Activated T-cell treated with anti-CD3 and anti-CD28 coated beads for 48 hours (primary cell): ENCODE results near the gene ARHGEF1.
"Not testable (repeated sequence)": the region's sequence is repeated elsewhere in the genome, so short reads cannot be mapped to it uniquely, and the experiment has no call there.

Experiments used
- DNase-seq: peaks from one replicate; pipeline ENCODE4 v3.0.0-alpha.2; 2020; ENCODE audit warnings: low read depth

ARHGEF1 gene

GRCh38 chr19:41930926-41931592, 48.1 kb downstream of the ARHGEF1 start:
- no peak for DNase-seq

DNA sequence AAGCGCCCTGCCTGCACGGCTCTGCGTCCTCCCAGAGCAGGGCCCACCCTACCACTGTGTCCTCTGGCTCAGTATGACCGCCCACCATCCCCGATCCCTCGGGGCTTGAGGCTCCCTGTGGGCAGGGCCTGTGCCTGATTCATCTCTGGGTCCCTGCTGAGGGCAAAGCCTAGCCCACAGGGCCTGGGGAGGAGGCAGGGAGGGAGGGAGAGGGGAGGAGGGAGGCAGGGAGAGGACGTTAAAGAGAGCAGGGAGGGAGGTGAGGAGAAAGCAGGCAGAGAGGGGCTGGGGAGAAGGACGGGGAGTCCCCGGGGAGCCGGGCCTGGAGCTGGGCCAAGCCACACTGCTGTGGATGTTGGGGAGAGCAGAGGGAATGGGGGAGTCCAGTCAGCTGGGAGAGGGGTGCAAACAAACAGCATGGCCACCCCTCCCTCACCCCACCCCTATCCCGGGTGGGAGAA, 49.3 kb downstream of the ARHGEF1 start:
- DNase-seq = no peak

DNA sequence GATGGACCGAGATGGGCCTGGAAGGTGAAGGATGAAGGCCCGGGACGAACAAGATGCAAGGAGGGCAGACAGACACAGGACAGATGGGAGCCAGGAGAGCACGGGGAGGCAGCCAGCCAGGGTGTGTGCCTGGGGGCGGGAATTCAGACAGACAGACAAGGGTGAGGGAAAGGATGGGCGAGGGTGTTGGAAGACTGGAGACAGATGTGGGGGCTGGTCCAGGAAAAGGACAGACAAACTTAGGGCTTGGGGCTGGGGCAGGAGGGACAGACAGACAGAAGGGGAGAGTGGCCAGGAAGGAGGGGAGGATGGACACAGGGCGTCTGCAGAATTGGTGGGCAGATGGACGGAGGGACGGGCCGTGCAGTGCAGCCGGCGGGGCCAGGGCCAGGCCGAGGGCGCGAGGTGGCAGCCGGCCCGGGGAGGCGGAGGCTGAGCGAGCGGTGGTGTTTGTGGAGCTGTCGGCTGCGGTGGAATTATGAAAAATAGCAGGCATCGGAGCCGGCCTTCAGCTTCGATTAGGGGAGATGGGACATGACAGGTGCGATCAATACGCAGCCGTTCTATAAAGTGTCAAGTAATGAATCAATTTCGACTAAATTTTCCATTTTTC, 49.8 kb downstream of the ARHGEF1 start:
- no peak for DNase-seq

DNA sequence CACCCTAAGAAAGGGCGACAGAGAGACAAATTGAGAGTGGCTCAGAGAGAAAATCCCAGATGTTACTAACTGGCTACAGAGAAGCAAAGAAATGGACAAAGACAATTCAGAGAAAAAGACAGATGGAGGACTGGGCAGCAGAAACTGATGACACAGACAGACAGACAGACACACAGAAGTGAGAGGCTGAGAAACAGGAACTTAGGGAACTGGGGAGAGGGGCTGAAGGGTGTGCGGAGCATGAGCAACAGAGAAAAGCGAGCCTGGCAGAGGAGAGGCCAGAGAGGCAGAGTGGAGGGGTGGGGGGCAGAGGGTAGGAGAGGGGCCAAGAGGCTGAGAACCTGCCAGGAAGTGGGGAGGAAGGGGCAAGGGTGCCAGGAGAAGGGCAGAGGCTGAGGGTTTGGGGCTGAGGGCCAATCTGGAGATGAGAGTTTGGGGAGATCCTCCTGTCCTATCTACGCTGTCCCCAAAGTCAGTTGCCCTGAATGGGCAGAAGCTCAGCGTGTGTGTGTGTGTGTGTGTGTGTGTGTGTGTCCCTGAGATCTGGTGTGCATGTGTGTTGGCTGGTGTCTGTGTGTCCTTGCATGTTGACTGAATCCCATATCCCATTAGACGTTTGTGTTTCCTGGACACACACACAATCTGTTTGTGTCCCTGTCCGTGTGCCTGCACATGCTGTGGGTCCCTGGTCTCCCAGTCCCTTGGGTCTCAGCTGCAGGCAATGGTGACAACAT, 50.9 kb downstream of the ARHGEF1 start:
- DNase-seq = no peak

DNA sequence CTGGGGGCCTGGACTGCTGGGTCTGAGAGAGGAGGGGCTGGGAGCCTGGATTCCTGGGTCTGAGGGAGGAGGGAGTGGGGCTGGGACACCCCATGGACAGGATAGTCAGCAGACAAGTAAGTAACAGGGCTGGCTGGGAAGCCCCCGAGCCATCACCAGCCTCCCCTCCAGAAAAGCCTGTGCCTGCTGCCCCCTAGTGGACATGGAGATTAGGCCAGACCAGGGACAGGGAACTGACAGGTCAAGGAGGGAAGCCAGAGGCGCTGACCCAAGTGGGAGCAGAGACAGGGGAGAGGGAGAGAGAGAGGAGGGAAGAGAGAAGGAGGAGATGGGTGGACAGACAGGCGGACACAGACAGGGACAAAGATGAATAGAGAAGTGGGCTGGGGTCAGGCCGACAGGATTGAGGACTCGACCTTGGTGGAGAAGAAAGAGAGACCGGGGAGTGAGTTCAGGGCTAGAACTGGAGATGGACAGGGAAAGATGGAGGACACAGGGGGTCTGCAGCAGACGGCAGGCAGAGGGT, 51.9 kb downstream of the ARHGEF1 start:
- peak; percentile 67 for DNase-seq

GRCh38 chr19:41935760-41936415, 52.9 kb downstream of the ARHGEF1 start:
- DNase-seq = no peak

DNA sequence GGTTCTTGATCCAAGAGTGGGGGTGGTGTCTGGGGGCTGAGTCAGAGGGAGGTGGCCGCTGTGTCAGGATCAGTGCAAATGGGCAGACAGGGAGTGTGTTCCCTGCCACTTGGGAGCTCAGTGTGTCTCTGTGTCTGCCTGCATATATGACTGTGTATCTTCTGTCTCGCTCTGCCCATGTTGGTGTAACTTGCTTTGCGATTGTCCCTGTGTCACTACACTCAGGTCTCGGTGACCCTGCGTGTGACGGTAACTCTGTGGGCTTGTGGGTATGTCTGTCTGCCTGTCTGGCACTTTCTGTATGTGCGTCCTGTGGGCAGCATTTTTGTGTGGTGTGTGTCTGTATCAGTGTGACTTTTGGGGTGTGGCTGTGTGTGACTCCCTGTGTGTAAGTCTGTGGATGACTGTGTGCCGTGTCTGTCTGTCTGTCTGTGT, 53.4 kb downstream of the ARHGEF1 start:
- DNase-seq = no peak

DNA sequence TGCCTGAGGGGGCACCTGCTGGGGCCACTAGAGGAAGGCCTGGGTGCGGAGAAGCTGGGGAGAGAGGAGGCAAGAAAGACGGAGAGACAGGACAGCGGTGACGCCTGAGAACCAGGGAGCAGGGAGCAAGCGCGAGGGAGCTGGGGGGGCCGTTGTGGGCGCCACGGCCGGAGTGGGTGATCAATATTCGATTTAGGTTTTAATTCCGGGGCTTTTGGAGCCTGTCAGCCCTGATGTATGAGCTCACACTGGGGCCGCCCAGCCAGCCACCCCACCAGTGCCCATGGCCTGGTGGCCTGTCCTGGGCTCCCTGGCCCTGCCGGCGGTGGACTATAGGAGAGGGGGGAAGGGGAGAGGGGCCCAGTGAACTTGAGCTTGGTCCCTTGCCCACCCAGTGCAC, 54.0 kb downstream of the ARHGEF1 start:
- DNase-seq = no peak

DNA sequence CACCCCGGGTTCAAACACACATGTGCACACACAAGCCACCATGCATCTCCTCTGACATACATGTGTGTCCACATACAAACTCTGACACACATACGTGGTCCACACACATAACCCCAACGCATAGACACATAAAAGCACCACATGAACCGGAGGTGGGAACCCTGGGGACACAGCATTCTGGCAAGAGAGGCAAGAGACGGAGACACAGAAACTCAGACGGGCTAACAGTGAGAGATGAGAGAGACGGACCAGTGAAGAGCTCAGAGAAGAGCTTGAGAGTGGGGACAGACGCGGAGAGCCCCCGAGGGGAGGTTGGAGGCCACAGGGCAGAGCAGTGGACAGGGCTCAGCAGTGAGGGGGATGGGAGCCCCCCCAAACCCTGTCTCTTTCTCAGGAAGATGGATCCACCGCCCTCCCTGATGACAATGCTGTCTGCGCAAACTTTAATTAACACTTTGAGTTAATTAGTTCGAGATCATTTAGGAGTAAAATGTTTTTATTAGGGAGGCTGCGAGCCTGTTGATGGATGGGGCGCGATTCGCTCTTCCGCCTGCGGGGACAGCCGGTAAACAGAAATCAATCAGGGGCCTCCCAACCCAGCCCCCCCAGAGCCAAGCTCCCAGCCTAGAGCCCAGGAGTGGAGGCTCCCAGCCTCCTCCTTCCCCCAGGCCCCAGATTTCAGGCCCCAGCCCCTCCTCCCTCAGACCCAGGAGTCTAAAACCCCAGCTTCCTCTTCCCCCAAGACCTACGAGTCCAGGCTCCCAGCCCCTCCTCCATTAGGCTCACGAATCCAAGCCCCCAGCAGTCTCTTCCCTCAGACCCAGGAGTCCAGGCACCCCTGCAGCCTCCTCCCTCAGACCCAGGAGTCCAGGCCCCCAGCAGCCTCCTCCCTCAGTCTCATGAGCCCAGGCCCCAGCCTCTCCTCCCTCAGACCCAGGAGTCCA, 54.8 kb downstream of the ARHGEF1 start:
- DNase-seq = no peak

GRCh38 chr19:41939209-41939608, 56.2 kb downstream of the ARHGEF1 start:
- not testable (repeated sequence) for DNase-seq

DNA sequence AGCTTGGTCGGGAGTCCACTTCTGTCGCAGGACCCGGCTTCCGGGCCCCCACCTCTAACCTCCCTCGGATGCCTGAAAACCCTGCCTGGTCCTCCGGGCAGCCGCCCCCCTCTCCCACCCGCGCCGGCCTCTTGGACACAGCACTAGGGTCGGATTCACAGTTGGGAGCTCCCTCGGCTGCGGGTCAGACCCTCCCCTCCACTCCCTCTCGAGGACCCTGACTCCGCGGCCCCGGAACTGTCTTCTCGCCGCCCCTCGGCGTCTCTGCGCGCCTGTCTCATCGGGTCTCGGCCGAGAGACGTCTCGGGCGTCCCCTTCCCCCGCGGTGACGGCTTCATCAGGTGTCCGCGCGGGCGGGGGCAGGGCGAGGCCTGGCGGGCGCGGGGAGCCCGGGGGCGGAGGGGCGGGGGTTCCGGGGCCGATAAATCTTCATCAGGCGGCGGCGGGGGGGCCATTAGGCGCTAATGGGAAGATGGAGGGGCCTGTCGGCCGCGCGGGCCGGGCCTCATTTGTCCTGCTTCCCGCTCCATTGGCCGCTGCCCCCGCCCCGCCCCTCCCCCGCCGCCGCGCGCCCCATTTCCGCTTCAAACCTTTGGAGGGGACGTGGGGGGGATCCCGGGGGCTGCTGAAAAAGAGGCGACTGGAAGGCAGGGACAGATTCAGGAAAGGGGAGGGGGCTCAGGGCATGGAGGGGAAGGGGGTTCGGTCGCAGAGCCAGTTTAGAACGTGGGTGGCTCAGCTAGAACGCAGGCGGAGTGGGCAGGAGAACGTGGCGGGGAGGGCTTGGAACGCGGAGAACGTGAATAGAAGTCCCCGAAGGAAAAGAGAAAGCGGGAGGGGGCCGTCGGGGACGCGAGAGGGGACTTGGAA, 57.1 kb downstream of the ARHGEF1 start:
- DNase-seq = no peak

DNA sequence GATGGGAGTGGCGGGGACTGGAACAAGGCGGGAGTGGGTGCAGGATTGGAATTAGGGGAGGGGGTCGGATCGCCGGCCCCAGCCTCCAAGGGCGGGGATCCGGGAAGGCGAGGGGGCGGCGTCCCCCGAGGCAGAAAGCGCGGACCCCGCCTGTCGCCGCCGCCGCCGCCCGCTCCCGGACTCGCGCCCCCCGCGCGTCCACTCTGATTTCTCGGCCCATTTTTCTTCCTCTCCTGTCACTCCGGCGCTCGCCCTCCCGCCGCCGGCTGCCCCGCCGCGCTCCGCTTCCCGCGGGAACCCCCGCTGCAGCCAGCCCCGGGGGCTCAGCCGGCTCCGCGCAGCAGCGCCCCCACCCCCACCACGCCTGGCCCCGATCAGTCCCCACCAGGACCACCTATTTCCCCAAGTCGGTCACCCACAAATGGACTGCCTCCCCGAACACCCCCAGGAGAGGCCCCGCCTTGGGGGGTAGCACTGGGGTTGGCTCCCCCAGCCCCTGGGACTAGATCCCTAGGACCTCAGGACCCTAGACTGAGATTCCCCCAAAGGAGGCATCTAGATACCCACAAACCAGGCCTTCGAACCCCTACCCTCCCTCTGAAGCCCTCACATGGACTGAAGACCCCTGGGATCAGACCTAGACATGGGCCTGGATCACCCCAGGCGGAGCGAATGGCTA, 57.9 kb downstream of the ARHGEF1 start:
- DNase-seq = no peak

- DNase-seq = no peak
Observed at GRCh38 chr19:41941410-41942202, 58.6 kb downstream of the ARHGEF1 start.

DNA sequence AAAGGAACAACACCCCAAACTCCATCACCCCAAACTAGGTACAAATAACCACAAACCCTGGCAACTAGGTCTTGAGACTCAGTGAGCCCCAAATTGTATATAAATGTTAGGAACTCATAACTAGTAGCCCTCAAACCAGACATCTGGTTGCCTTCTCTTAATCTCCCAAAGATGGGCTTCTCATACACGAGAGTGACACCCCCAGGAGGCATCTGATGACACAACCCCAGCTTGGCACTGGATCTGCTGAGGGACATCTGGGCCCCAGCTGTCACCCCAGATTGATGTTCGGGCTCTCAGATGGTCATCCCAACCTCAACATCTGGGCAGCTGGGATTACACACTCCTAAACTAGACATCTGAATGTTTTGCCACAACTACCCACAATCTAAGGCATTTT, 61.4 kb downstream of the ARHGEF1 start:
- DNase-seq = no peak

DNA sequence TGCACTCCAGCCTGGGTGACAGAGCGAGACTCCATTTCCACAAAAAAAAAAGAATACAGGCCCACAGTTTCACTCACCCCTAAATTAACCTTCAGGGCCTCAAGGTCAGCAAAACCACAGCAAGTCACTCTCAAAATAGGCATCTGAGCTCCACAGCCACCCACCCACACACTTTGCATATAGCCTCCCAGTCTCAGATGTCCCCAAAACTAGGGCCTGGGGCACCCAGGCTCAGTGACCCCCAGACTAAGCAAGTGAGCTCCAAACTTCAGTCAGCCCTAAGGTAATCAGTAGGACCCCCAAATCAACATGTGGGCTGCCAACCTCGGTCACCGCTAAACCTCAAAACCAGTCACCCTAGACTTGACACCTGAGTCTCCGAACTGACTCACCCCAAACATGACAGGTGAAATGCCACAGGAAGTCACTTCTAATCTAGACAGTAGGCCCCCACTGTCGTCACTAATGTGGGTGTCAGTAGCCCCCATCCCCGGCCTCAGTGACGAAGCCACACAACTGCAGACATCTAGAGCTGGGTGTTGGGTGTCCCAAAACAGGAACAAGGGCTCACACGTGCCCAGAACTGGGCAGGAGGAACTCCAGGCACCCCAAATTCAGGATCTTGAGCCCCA, 62.3 kb downstream of the ARHGEF1 start:
- DNase-seq = peak; percentile 81

- DNase-seq = no peak
Observed at GRCh38 chr19:41947091-41947490, 64.1 kb downstream of the ARHGEF1 start.

GRCh38 chr19:41951686-41952172, 68.7 kb downstream of the ARHGEF1 start:
- DNase-seq = peak; percentile 81

DNA sequence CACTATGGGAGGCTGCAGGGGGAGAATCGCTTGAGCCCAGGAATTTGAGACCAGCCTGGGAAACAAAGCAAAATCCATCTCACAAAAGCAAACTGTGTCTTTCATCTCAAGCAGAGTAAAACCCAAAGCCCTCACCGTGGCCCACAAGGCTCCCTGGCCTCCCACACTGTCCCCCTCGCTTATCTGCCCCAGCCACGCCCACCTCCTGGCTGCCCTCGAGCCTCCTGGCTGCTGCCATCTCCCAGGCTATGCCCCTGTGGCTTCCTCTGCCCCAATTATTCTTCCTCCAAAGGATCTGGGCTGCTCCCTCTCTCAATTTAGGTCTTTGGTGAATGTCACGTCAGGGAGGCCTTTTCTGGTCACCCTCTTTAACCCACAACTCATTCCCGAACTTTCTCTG, 72.5 kb downstream of the ARHGEF1 start:
- no peak for DNase-seq
